Stimulated activated CD4-positive, alpha-beta T cell treated with anti-CD3 and anti-CD28 coated beads, Interleukin-15, amount 100 ng/mL, for 24 hours (primary cell): ENCODE results near the gene HOXA13.
A peak's percentile ranks its signal among the peaks of the same experiment; 100 is the strongest.

Experiments
- DNase-seq: peaks from one replicate; pipeline ENCODE4 v3.0.0-alpha.2; 2020

The HOXA13 gene

GRCh38 chr7:27157702-27158431 lies 42.0 kb downstream of the HOXA13 start:
- no peak for DNase-seq

- DNase-seq = no peak
Observed at GRCh38 chr7:27156916-27157701, 42.8 kb downstream of the HOXA13 start.

GRCh38 chr7:27156508-27156898 lies 43.4 kb downstream of the HOXA13 start, which contains the start of gene HOXA7:
Gene HOXA7, minus strand, starts transcription at chr7:27156675. Its CDS starts 130 bp downstream, at chr7:27156545.
- no peak for DNase-seq

- DNase-seq = no peak
Observed at GRCh38 chr7:27155816-27156507, 43.9 kb downstream of the HOXA13 start.

- DNase-seq = peak; percentile 69
Observed at GRCh38 chr7:27154901-27155815, 44.7 kb downstream of the HOXA13 start.

GRCh38 chr7:27154369-27154768 lies 45.5 kb downstream of the HOXA13 start:
- DNase-seq = no peak

GRCh38 chr7:27153526-27153925 lies 46.4 kb downstream of the HOXA13 start:
- DNase-seq = no peak

- no peak for DNase-seq
Observed at GRCh38 chr7:27152816-27153442, 47.0 kb downstream of the HOXA13 start.

GRCh38 chr7:27151931-27152815 lies 47.7 kb downstream of the HOXA13 start, which contains the start of gene HOXA3:
Gene HOXA3, minus strand, starts transcription at chr7:27152583. Its CDS starts 41,943 bp downstream, at chr7:27110640.
- no peak for DNase-seq

- no peak for DNase-seq
Observed at GRCh38 chr7:27151341-27151930, 48.5 kb downstream of the HOXA13 start.

- DNase-seq = peak; percentile 78
Observed at GRCh38 chr7:27150568-27151340, 49.1 kb downstream of the HOXA13 start.

- DNase-seq = no peak
Observed at GRCh38 chr7:27149842-27150567, 49.9 kb downstream of the HOXA13 start.

GRCh38 chr7:27148756-27149641 lies 50.9 kb downstream of the HOXA13 start:
- DNase-seq = no peak

- DNase-seq = no peak
Observed at GRCh38 chr7:27148031-27148755, 51.7 kb downstream of the HOXA13 start.

- no peak for DNase-seq
Observed at GRCh38 chr7:27147199-27148030, 52.5 kb downstream of the HOXA13 start, which contains the start of gene HOXA6. Gene HOXA6, minus strand, starts transcription at chr7:27147774. Its CDS starts 25 bp downstream, at chr7:27147749.
